ENCODE data around the gene ATG10.
"Not testable (repeated sequence)": the region's sequence is repeated elsewhere in the genome, so short reads cannot be mapped to it uniquely, and the experiment has no call there.

GRCh38 chr5:82272571-82273356, 300.9 kb downstream of the ATG10 start:
- TF ChIP-seq CTCF (conservative IDR thresholded peaks at IDR 0.05 in 1 of 2, IDR thresholded peaks at IDR 0.05 in 1 of 2; ENCODE audit: extremely low read depth in 1 of 2, insufficient read depth in 1 of 2, low read depth in 1 of 2, low read length in 2 of 2); EZH2 (IDR thresholded peaks at IDR 0.05; ENCODE audit: borderline replicate concordance, low read length): not testable (repeated sequence)
